GM23338 (cell line): Measurements from ENCODE around the gene PPM1H. TPM values are rescaled to one million over a fixed set of nuclear protein-coding genes. Genes with fewer than 3 reads are reported as not detected.
A peak's percentile ranks its signal among the peaks of the same experiment; 100 is the strongest.

ENCODE experiments used
- ATAC-seq: fragments of 200-7000 bp; cut with Tn5 transposase; 3 replicates; pipeline ENCODE4 v1.9.1; 2020
- DNase-seq: peaks from one replicate; pipeline ENCODE4 v3.0.0-alpha.2; 2015; ENCODE audit warnings: low spot score
- H2AFZ ChIP-seq: fragments of 200-600 bp; sonication (generic); 2 replicates; pipeline ENCODE4 v1.8.0; 2016; ENCODE audit warnings: antibody characterized with exemption, mild to moderate bottlenecking, moderate library complexity
- H3F3A ChIP-seq: fragments of 200-600 bp; sonication (generic); replicated peaks from 2 replicates; pipeline ENCODE4 v1.8.0; 2017; ENCODE audit warnings: antibody characterized with exemption, mixed run types, low read depth
- H3K27ac ChIP-seq: fragments of 200-600 bp; sonication (generic); 2 replicates; pipeline ENCODE4 v1.6.1; 2016; ENCODE audit warnings: low read depth
- H3K27me3 ChIP-seq: fragments of 200-600 bp; sonication (generic); 2 replicates; pipeline ENCODE4 v1.8.0; 2016; ENCODE audit warnings: mild to moderate bottlenecking, mixed run types, moderate library complexity; ENCODE audit not compliant: insufficient read depth
- H3K36me3 ChIP-seq: fragments of 200-600 bp; sonication (generic); 2 replicates; pipeline ENCODE4 v1.8.0; 2016; ENCODE audit warnings: mild to moderate bottlenecking; ENCODE audit not compliant: insufficient read depth
- H3K4me1 ChIP-seq: fragments of 200-600 bp; sonication (generic); 2 replicates; pipeline ENCODE4 v1.8.0; 2016; ENCODE audit warnings: mild to moderate bottlenecking, moderate library complexity; ENCODE audit not compliant: insufficient read depth
- H3K4me2 ChIP-seq: fragments of 200-600 bp; sonication (generic); 2 replicates; pipeline ENCODE4 v1.7.1; 2017; ENCODE audit warnings: mixed run types
- H3K4me3 ChIP-seq: fragments of 200-600 bp; sonication (generic); 2 replicates; pipeline ENCODE4 v1.6.1; 2016; ENCODE audit warnings: mixed run types
- H3K79me2 ChIP-seq: fragments of 200-600 bp; sonication (generic); replicated peaks from 2 replicates; pipeline ENCODE4 v1.8.0; 2017; ENCODE audit warnings: mild to moderate bottlenecking; ENCODE audit not compliant: insufficient read depth
- H3K9me2 ChIP-seq: fragments of 200-600 bp; sonication (generic); 2 replicates; pipeline ENCODE4 v1.8.0; 2017; ENCODE audit not compliant: insufficient read depth
- H4K20me1 ChIP-seq: fragments of 200-600 bp; sonication (generic); replicated peaks from 2 replicates; pipeline ENCODE4 v1.8.0; 2017; ENCODE audit warnings: mild to moderate bottlenecking; ENCODE audit not compliant: insufficient read depth
- H3K27ac Mint-ChIP-seq: 2 replicates; pipeline ENCODE4 v1.8.0; 2020; ENCODE audit warnings: inconsistent platforms, mild to moderate bottlenecking, moderate library complexity, mixed read lengths
- H3K27me3 Mint-ChIP-seq: 3 replicates; pipeline ENCODE4 v1.8.0; 2022; ENCODE audit warnings: low read depth, mild to moderate bottlenecking, moderate library complexity, mixed read lengths, inconsistent platforms; ENCODE audit not compliant: insufficient read depth, poor library complexity
- H3K36me3 Mint-ChIP-seq: 3 replicates; pipeline ENCODE4 v1.8.0; 2021; ENCODE audit warnings: low read depth, mild to moderate bottlenecking, inconsistent platforms, moderate library complexity, mixed read lengths
- H3K4me1 Mint-ChIP-seq: 3 replicates; pipeline ENCODE4 v1.8.0; 2020; ENCODE audit warnings: mild to moderate bottlenecking, inconsistent platforms, mixed read lengths
- H3K4me3 Mint-ChIP-seq: 3 replicates; pipeline ENCODE4 v1.8.0; 2021; ENCODE audit warnings: moderate library complexity, mild to moderate bottlenecking, inconsistent platforms, mixed read lengths
- H3K9me3 Mint-ChIP-seq: 3 replicates; pipeline ENCODE4 v1.8.0; 2020; ENCODE audit warnings: moderate library complexity, mild to moderate bottlenecking, inconsistent platforms, mixed read lengths
- CREB1 ChIP-seq: fragments of 250-450 bp; sonication (Bioruptor Pico); IDR thresholded peaks from 2 replicates; pipeline ENCODE4 v1.5.0; 2020; ENCODE audit warnings: low read depth, mild to moderate bottlenecking, moderate library complexity
- CTCF ChIP-seq, 2 experiments: fragments of 200-600 bp in 1 of 2; sonication (generic) in 1 of 2; conservative IDR thresholded peaks; 2 replicates each; pipeline versions ENCODE4 v1.5.1 to v1.6.1; 2016 to 2017; ENCODE audit warnings: antibody characterized with exemption in 2 of 2, low read depth in 2 of 2, mild to moderate bottlenecking in 2 of 2, moderate library complexity in 1 of 2
- ETS1 ChIP-seq: IDR thresholded peaks from 2 replicates; pipeline ENCODE4 v1.6.1; 2016; ENCODE audit warnings: antibody characterized with exemption
- EZH2 ChIP-seq: fragments of 200-600 bp; sonication (generic); IDR thresholded peaks from one replicate; pipeline ENCODE4 v1.8.0; 2017; ENCODE audit warnings: antibody characterized with exemption, mild to moderate bottlenecking, low read depth; ENCODE audit not compliant: unreplicated experiment
- EZH2phosphoT487 ChIP-seq: fragments of 200-600 bp; sonication (generic); IDR thresholded peaks from one replicate; pipeline ENCODE4 v1.8.1; 2018; ENCODE audit warnings: antibody characterized with exemption; ENCODE audit not compliant: unreplicated experiment
- JUNB ChIP-seq: IDR thresholded peaks from one replicate; pipeline ENCODE4 v1.6.1; 2016; ENCODE audit warnings: antibody characterized with exemption; ENCODE audit not compliant: unreplicated experiment
- NANOG ChIP-seq: IDR thresholded peaks from 2 replicates; pipeline ENCODE4 v1.6.1; 2016; ENCODE audit warnings: antibody characterized with exemption, borderline replicate concordance
- POLR2AphosphoS5 ChIP-seq: IDR thresholded peaks from 2 replicates; pipeline ENCODE4 v1.6.1; 2016; ENCODE audit warnings: antibody characterized with exemption, low read depth
- REST ChIP-seq: IDR thresholded peaks from one replicate; pipeline ENCODE4 v1.6.1; 2018; ENCODE audit warnings: antibody characterized with exemption; ENCODE audit not compliant: unreplicated experiment
- ZNF331 ChIP-seq: fragments of 250-450 bp; sonication (Bioruptor Pico); IDR thresholded peaks from 2 replicates; pipeline ENCODE4 v1.5.0; 2020; ENCODE audit warnings: low read depth, mild to moderate bottlenecking, moderate library complexity
- ZNF462 ChIP-seq: fragments of 250-450 bp; sonication (Bioruptor Pico); IDR thresholded peaks from 2 replicates; pipeline ENCODE4 v1.5.0; 2020; ENCODE audit warnings: mild to moderate bottlenecking, moderate library complexity
- polyA plus RNA-seq: library from polyadenylated mRNA; unstranded; fragments of >200 nt; fragmentation: Nextera tagmentation; extraction: Ambion mirVana; gene quantifications from 2 replicates; pipeline ENCODE4 v1.2.1, GENCODE V29; 2016
- total RNA-seq: library from RNA; depleted of rRNA; stranded (reverse); fragments of >200 nt; shearing (Covaris generic); gene quantifications from 2 replicates; pipeline ENCODE4 v1.2.3, GENCODE V29; 2014

Gene PPM1H
- total and polyA plus RNA-seq, 2 experiments from 2014 or later: 11.4 to 41.2 TPM

- peaks cover 36% of the 10 kb centered on the region for H3K4me1 Mint-ChIP-seq
- H3K4me3 ChIP-seq: no peak overlapping the region
- no peak overlapping the region for H3K27ac Mint-ChIP-seq
- H3K27ac ChIP-seq: no peak overlapping the region
- H3K27me3 ChIP-seq: no peaks in the 10 kb centered on the region
- no peaks in the 10 kb centered on the region for H4K20me1 ChIP-seq
- DNase-seq (peak; percentile 41), ATAC-seq (peak; percentile 80)
- H2AFZ ChIP-seq: no peak overlapping the region
- no peaks in the 10 kb centered on the region for H3F3A ChIP-seq
- no peaks in the 10 kb centered on the region; the same call in 2 of the 3 replicates for H3K9me3 Mint-ChIP-seq
- no peak overlapping the region for H3K4me2 ChIP-seq
- no peaks in the 10 kb centered on the region for H3K36me3 ChIP-seq
- no peak overlapping the region for H3K4me3 Mint-ChIP-seq
- no peak for TF ChIP-seq ETS1
- no peak for TF ChIP-seq CTCF (conservative IDR thresholded peaks at IDR 0.05; ENCODE audit: low read depth in 2 of 2)
- TF ChIP-seq ZNF462 (CRISPR knock-in tag): no peak
- TF ChIP-seq CREB1 (CRISPR knock-in tag): no peak
- no peak for TF ChIP-seq JUNB
- no peak for TF ChIP-seq EZH2
- TF ChIP-seq EZH2phosphoT487: no peak
- no peak for TF ChIP-seq REST
- no peak for TF ChIP-seq NANOG
- no peak for TF ChIP-seq POLR2AphosphoS5
- TF ChIP-seq ZNF331: no peak
- H3K4me1 ChIP-seq: peaks cover 41% of the 10 kb centered on the region
- H3K36me3 Mint-ChIP-seq: no peaks in the 10 kb centered on the region
- peaks cover 2% of the 10 kb centered on the region for H3K27me3 Mint-ChIP-seq
- no peaks in the 10 kb centered on the region for H3K9me2 ChIP-seq
- no peaks in the 10 kb centered on the region for H3K79me2 ChIP-seq
Observed at GRCh38 chr12:62622177-62622576, 312.8 kb downstream of the PPM1H start.
